ENCODE measurements around the gene LBH. TPM values are rescaled to one million over a fixed set of nuclear protein-coding genes. Genes with fewer than 3 reads are reported as not detected.

Gene LBH
- total and polyA plus RNA-seq, 2 experiments from 2014 or later: 17.5 to 30.3 TPM

GRCh38 chr2:30221531-30221930, 9.8 kb upstream of the LBH start:
- Mint-ChIP-seq H3K4me1 (peaks cover 26% of the 10 kb centered on the region), H3K27ac (no peak overlapping the region), H3K27me3 (ENCODE audit: insufficient read depth, low read depth, poor library complexity) (peaks cover 8% of the 10 kb centered on the region), H3K4me3 (no peak overlapping the region), H3K36me3 (ENCODE audit: low read depth) (no peaks in the 10 kb centered on the region), H3K9me3 (no peaks in the 10 kb centered on the region)
- no peaks in the 10 kb centered on the region for H3K27me3 ChIP-seq (ENCODE audit: insufficient read depth)
- H3K9me2 ChIP-seq (ENCODE audit: insufficient read depth): no peaks in the 10 kb centered on the region
- H3K79me2 ChIP-seq (replicated peaks; ENCODE audit: insufficient read depth): no peaks in the 10 kb centered on the region
- DNase-seq (ENCODE audit: low spot score): no peak
- no peak overlapping the region for H3K4me2 ChIP-seq
- H2AFZ ChIP-seq: no peak overlapping the region
- no peak for ATAC-seq
- H3K27ac ChIP-seq (ENCODE audit: low read depth): no peak overlapping the region
- TF ChIP-seq ZNF462 (CRISPR knock-in tag; IDR thresholded peaks at IDR 0.05): no peak
- H3F3A ChIP-seq (replicated peaks; ENCODE audit: low read depth): no peaks in the 10 kb centered on the region
- H3K4me1 ChIP-seq (ENCODE audit: insufficient read depth): peaks cover 4% of the 10 kb centered on the region
- no peak overlapping the region for H3K4me3 ChIP-seq
- H4K20me1 ChIP-seq (replicated peaks; ENCODE audit: insufficient read depth): no peaks in the 10 kb centered on the region
- H3K36me3 ChIP-seq (ENCODE audit: insufficient read depth): no peaks in the 10 kb centered on the region

GRCh38 chr2:30222031-30222430, 9.3 kb upstream of the LBH start:
- Histone ChIP-seq H3K36me3 (ENCODE audit: insufficient read depth) (no peaks in the 10 kb centered on the region), H3K4me3 (no peak overlapping the region), H3K9me2 (ENCODE audit: insufficient read depth) (no peaks in the 10 kb centered on the region), H3K27me3 (ENCODE audit: insufficient read depth) (no peaks in the 10 kb centered on the region), H3F3A (replicated peaks; ENCODE audit: low read depth) (no peaks in the 10 kb centered on the region), H2AFZ (no peak overlapping the region), H4K20me1 (replicated peaks; ENCODE audit: insufficient read depth) (no peaks in the 10 kb centered on the region), H3K4me2 (no peak overlapping the region), H3K79me2 (replicated peaks; ENCODE audit: insufficient read depth) (no peaks in the 10 kb centered on the region), H3K4me1 (ENCODE audit: insufficient read depth) (peaks cover 4% of the 10 kb centered on the region), H3K27ac (ENCODE audit: low read depth) (no peak overlapping the region)
- ATAC-seq (no peak), DNase-seq (ENCODE audit: low spot score) (no peak)
- H3K36me3 Mint-ChIP-seq (ENCODE audit: low read depth): no peaks in the 10 kb centered on the region
- H3K27me3 Mint-ChIP-seq (ENCODE audit: insufficient read depth, low read depth, poor library complexity): peaks cover 6% of the 10 kb centered on the region
- no peak for TF ChIP-seq POLR2AphosphoS5 (IDR thresholded peaks at IDR 0.05; ENCODE audit: low read depth)
- no peak for TF ChIP-seq CREB1 (CRISPR knock-in tag; IDR thresholded peaks at IDR 0.05; ENCODE audit: low read depth)
- no peak for TF ChIP-seq ZNF462 (CRISPR knock-in tag; IDR thresholded peaks at IDR 0.05)
- no peaks in the 10 kb centered on the region for H3K9me3 Mint-ChIP-seq
- no peak overlapping the region for H3K4me3 Mint-ChIP-seq
- H3K4me1 Mint-ChIP-seq: peaks cover 26% of the 10 kb centered on the region
- no peak overlapping the region for H3K27ac Mint-ChIP-seq
